Ishikawa (cell line): ENCODE measurements around the gene LGR6.

Experiments used
- CREB1 ChIP-seq: IDR thresholded peaks from 2 replicates; pipeline ENCODE4 v1.6.1; 2012; ENCODE audit warnings: low read depth
- EGR1 ChIP-seq: IDR thresholded peaks from 2 replicates; pipeline ENCODE4 v1.6.1; 2012
- FOXM1 ChIP-seq: IDR thresholded peaks from 2 replicates; pipeline ENCODE4 v1.6.1; 2012; ENCODE audit warnings: low read depth, borderline replicate concordance
- RAD21 ChIP-seq: IDR thresholded peaks from 2 replicates; pipeline ENCODE4 v1.6.1; 2012; ENCODE audit warnings: low read depth
- TCF12 ChIP-seq: IDR thresholded peaks from 2 replicates; pipeline ENCODE4 v1.6.1; 2012; ENCODE audit warnings: low read depth
- YY1 ChIP-seq: IDR thresholded peaks from 2 replicates; pipeline ENCODE4 v1.6.1; 2012; ENCODE audit warnings: low read depth
- TF ChIP-seq, protein P1 (sequence below): IDR thresholded peaks from 2 replicates; pipeline ENCODE4 v1.6.1; 2012
- TF ChIP-seq, protein P2 (sequence below): IDR thresholded peaks from 2 replicates; pipeline ENCODE4 v1.6.1; 2012; ENCODE audit warnings: low read depth, mild to moderate bottlenecking

DNA sequence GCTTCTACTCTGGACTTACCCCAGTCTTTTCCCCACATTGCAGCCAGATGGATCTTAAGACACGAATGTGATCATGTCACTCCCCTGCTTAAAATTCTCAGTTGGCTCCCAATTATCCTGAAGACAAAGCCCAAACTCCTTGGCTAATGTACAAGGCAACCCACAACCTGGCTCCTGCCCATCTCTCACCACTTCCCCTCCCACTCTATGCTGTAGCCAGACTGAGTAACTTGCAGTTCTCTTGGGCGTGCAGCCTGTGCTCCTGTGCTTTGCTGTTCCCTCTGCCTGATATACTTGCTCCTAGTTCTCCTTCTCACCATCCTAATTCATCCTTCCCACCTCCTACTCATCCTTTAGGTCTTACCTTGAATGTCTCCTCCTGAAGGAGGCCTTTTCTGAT is 56.2 kb downstream of the LGR6 start:
- TF ChIP-seq TCF12 (no peak), RAD21 (no peak), YY1 (no peak), CREB1 (no peak), EGR1 (no peak), FOXM1 (no peak)
- TF ChIP-seq, protein P1, sequence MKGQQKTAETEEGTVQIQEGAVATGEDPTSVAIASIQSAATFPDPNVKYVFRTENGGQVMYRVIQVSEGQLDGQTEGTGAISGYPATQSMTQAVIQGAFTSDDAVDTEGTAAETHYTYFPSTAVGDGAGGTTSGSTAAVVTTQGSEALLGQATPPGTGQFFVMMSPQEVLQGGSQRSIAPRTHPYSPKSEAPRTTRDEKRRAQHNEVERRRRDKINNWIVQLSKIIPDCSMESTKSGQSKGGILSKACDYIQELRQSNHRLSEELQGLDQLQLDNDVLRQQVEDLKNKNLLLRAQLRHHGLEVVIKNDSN: no peak
- TF ChIP-seq, protein P2, sequence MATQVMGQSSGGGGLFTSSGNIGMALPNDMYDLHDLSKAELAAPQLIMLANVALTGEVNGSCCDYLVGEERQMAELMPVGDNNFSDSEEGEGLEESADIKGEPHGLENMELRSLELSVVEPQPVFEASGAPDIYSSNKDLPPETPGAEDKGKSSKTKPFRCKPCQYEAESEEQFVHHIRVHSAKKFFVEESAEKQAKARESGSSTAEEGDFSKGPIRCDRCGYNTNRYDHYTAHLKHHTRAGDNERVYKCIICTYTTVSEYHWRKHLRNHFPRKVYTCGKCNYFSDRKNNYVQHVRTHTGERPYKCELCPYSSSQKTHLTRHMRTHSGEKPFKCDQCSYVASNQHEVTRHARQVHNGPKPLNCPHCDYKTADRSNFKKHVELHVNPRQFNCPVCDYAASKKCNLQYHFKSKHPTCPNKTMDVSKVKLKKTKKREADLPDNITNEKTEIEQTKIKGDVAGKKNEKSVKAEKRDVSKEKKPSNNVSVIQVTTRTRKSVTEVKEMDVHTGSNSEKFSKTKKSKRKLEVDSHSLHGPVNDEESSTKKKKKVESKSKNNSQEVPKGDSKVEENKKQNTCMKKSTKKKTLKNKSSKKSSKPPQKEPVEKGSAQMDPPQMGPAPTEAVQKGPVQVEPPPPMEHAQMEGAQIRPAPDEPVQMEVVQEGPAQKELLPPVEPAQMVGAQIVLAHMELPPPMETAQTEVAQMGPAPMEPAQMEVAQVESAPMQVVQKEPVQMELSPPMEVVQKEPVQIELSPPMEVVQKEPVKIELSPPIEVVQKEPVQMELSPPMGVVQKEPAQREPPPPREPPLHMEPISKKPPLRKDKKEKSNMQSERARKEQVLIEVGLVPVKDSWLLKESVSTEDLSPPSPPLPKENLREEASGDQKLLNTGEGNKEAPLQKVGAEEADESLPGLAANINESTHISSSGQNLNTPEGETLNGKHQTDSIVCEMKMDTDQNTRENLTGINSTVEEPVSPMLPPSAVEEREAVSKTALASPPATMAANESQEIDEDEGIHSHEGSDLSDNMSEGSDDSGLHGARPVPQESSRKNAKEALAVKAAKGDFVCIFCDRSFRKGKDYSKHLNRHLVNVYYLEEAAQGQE: no peak
